Tibial nerve (tissue), 4 donors: ENCODE data around the gene FZD4. TPM values are rescaled to one million over a fixed set of nuclear protein-coding genes. Genes with fewer than 3 reads are reported as not detected.

ENCODE experiments used
- DNase-seq, 2 donors: peaks; one replicate each; pipeline ENCODE4 v3.0.0-alpha.2; 2019; ENCODE audit warnings: low spot score in 2 of 2
- H3K27ac ChIP-seq, 4 donors: fragments of 200-600 bp; sonication (generic) in 3 of 4; one replicate each; pipeline ENCODE4 v1.5.1; 2017 to 2019; ENCODE audit warnings: mild to moderate bottlenecking in 1 of 4
- H3K27me3 ChIP-seq, 2 donors: fragments of 200-600 bp; sonication (generic) in 1 of 2; one replicate each; pipeline versions ENCODE4 v1.5.1 to v1.6.0; 2017 to 2019
- H3K36me3 ChIP-seq, 3 donors: fragments of 200-600 bp; sonication (generic); one replicate each; pipeline ENCODE4 v1.5.1; 2018 to 2019
- H3K4me1 ChIP-seq, 4 donors: fragments of 200-600 bp; sonication (generic) in 3 of 4; one replicate each; pipeline ENCODE4 v1.5.1; 2017 to 2019
- H3K4me3 ChIP-seq, 4 donors: fragments of 200-600 bp; sonication (generic) in 3 of 4; one replicate each; pipeline ENCODE4 v1.5.1; 2017 to 2019; ENCODE audit warnings: mild to moderate bottlenecking in 1 of 4, moderate library complexity in 1 of 4
- H3K9me3 ChIP-seq, 4 donors: fragments of 200-600 bp; sonication (generic) in 3 of 4; one replicate each; pipeline ENCODE4 v1.5.1; 2017 to 2019
- CTCF ChIP-seq, 5 experiments: fragments of 200-600 bp in 3 of 5; fragments of 450-650 bp in 2 of 5; sonication (generic) in 3 of 5; IDR thresholded peaks; one replicate each; pipeline ENCODE4 v1.5.1; 2016 to 2019; ENCODE audit warnings: antibody characterized with exemption in 5 of 5, mild to moderate bottlenecking in 3 of 5, moderate library complexity in 2 of 5
- EP300 ChIP-seq, 2 donors: sonication (generic); formaldehyde crosslinking; IDR thresholded peaks; one replicate each; pipeline ENCODE4 v1.6.1; 2017; ENCODE audit warnings: antibody characterized with exemption in 2 of 2, mild to moderate bottlenecking in 1 of 2
- POLR2A ChIP-seq, 2 donors: fragments of 450-650 bp; IDR thresholded peaks; one replicate each; pipeline ENCODE4 v1.6.1; 2017; ENCODE audit warnings: antibody characterized with exemption in 2 of 2, mild to moderate bottlenecking in 2 of 2, moderate library complexity in 2 of 2
- WGBS, 2 donors: methylation state at CpG; one replicate each; pipeline ENCODE4 v1.1.5; 2018; 5-methylcytosine and 5-hydroxymethylcytosine counted together
- total RNA-seq, 4 donors: library from RNA; depleted of rRNA; stranded (reverse); fragments of >200 nt; gene quantifications; one replicate each; pipeline ENCODE4 v1.1.0, GENCODE V29; 2016

The FZD4 gene
- total RNA-seq, 4 donors from 2014 or later: 66.8 to 106 (median 80.4) TPM

GRCh38 chr11:86932259-86932585 lies 23.0 kb downstream of the FZD4 start:
- Histone ChIP-seq H3K4me1 (peaks cover 0 to 51% (median 16%) of the 10 kb centered on the region in 4 donors), H3K4me3 (no peak overlapping the region), H3K9me3 (no peaks in the 10 kb centered on the region), H3K27ac (peak overlapping the region; percentile 21 to 84 (median 48)), H3K36me3 (no peaks in the 10 kb centered on the region), H3K27me3 (no peaks in the 10 kb centered on the region)
- 7 to 19% methylated on average over 1 of the region's 1 CpG for WGBS, 2 donors
- TF ChIP-seq CTCF (IDR thresholded peaks at IDR 0.05) (no peak), EP300 (IDR thresholded peaks at IDR 0.05) (no peak), POLR2A (IDR thresholded peaks at IDR 0.05) (no peak)
- no peak for DNase-seq

GRCh38 chr11:86931548-86932258 lies 23.5 kb downstream of the FZD4 start:
- TF ChIP-seq EP300 (IDR thresholded peaks at IDR 0.05): peak in 1 of 2 donors; percentile 23
- TF ChIP-seq CTCF (IDR thresholded peaks at IDR 0.05): no peak
- TF ChIP-seq POLR2A (IDR thresholded peaks at IDR 0.05): no peak
- H3K4me1 ChIP-seq: peaks cover 0 to 51% (median 16%) of the 10 kb centered on the region in 4 donors
- WGBS, 2 donors: 25 to 28% methylated on average over 8 of the region's 8 CpGs
- peak overlapping the region in 3 of 4 donors; percentile 21 to 84 (median 61) for H3K27ac ChIP-seq
- DNase-seq: no peak
- H3K9me3 ChIP-seq: no peaks in the 10 kb centered on the region
- no peak overlapping the region for H3K4me3 ChIP-seq
- H3K36me3 ChIP-seq: no peaks in the 10 kb centered on the region
- H3K27me3 ChIP-seq: no peaks in the 10 kb centered on the region

GRCh38 chr11:86930957-86931547 lies 24.1 kb downstream of the FZD4 start:
- Histone ChIP-seq H3K4me1 (peaks cover 0 to 50% (median 16%) of the 10 kb centered on the region in 4 donors), H3K4me3 (no peak overlapping the region), H3K27me3 (no peaks in the 10 kb centered on the region), H3K9me3 (no peaks in the 10 kb centered on the region), H3K36me3 (no peaks in the 10 kb centered on the region), H3K27ac (peak overlapping the region in 2 of 4 donors; percentile 61 to 84)
- no peak for TF ChIP-seq CTCF (IDR thresholded peaks at IDR 0.05)
- TF ChIP-seq POLR2A (IDR thresholded peaks at IDR 0.05): no peak
- no peak for TF ChIP-seq EP300 (IDR thresholded peaks at IDR 0.05)
- DNase-seq: no peak
- WGBS, 2 donors: 84 to 91% methylated on average over 1 of the region's 1 CpG

GRCh38 chr11:86926975-86927374 lies 28.2 kb downstream of the FZD4 start:
- no peaks in the 10 kb centered on the region for H3K9me3 ChIP-seq
- H3K4me1 ChIP-seq: peaks cover 0 to 30% (median 7%) of the 10 kb centered on the region in 4 donors
- no peaks in the 10 kb centered on the region for H3K27me3 ChIP-seq
- H3K36me3 ChIP-seq: no peaks in the 10 kb centered on the region
- DNase-seq: no peak
- TF ChIP-seq CTCF (IDR thresholded peaks at IDR 0.05) (no peak), EP300 (IDR thresholded peaks at IDR 0.05) (no peak), POLR2A (IDR thresholded peaks at IDR 0.05) (no peak)
- WGBS, 2 donors: 78 to 82% methylated on average over 3 of the region's 3 CpGs
- no peak overlapping the region for H3K27ac ChIP-seq
- no peak overlapping the region for H3K4me3 ChIP-seq

GRCh38 chr11:86923999-86924766 lies 31.0 kb downstream of the FZD4 start:
- 66 to 73% methylated on average over 6 of the region's 6 CpGs for WGBS, 2 donors

More at GRCh38 chr11:86923999-86924766, 31.0 kb downstream of the FZD4 start:
- Histone ChIP-seq H3K4me1 (peaks cover 0 to 26% (median 4%) of the 10 kb centered on the region in 4 donors), H3K36me3 (no peaks in the 10 kb centered on the region), H3K27ac (peak overlapping the region in 1 of 4 donors; percentile 3), H3K4me3 (no peak overlapping the region), H3K9me3 (no peaks in the 10 kb centered on the region), H3K27me3 (no peaks in the 10 kb centered on the region)
- no peak for TF ChIP-seq EP300 (IDR thresholded peaks at IDR 0.05)
- TF ChIP-seq CTCF (IDR thresholded peaks at IDR 0.05): no peak
- no peak for TF ChIP-seq POLR2A (IDR thresholded peaks at IDR 0.05)
- DNase-seq: no peak
